DOHH2 (cell line): ENCODE data around the gene TMCC1.

Experiments used
- CTCF ChIP-seq: fragments of 200-600 bp; sonication (generic); IDR thresholded peaks from one replicate; pipeline ENCODE4 v1.5.1; 2014; ENCODE audit warnings: antibody characterized with exemption, mild to moderate bottlenecking, low read depth, low read length; ENCODE audit not compliant: poor library complexity, severe bottlenecking
- EZH2phosphoT487 ChIP-seq: fragments of 200-600 bp; sonication (generic); IDR thresholded peaks from 2 replicates; pipeline ENCODE4 v1.6.1; 2017; ENCODE audit warnings: borderline replicate concordance, mild to moderate bottlenecking, antibody characterized with exemption, low read length, moderate library complexity, mixed read lengths

- no peak for TF ChIP-seq CTCF
- no peak for TF ChIP-seq EZH2phosphoT487
Measured at GRCh38 chr3:129749692-129750091, 143.8 kb downstream of the TMCC1 start.
